Measurements from ENCODE around the gene SIT1. TPM values are rescaled to one million over a fixed set of nuclear protein-coding genes. Genes with fewer than 3 reads are reported as not detected.
A peak's percentile ranks its signal among the peaks of the same experiment; 100 is the strongest.

SIT1 gene
- total and polyA plus RNA-seq, 12 donors: 0.19 to 3.6 (median 0.31) TPM; not detected in 5

DNA sequence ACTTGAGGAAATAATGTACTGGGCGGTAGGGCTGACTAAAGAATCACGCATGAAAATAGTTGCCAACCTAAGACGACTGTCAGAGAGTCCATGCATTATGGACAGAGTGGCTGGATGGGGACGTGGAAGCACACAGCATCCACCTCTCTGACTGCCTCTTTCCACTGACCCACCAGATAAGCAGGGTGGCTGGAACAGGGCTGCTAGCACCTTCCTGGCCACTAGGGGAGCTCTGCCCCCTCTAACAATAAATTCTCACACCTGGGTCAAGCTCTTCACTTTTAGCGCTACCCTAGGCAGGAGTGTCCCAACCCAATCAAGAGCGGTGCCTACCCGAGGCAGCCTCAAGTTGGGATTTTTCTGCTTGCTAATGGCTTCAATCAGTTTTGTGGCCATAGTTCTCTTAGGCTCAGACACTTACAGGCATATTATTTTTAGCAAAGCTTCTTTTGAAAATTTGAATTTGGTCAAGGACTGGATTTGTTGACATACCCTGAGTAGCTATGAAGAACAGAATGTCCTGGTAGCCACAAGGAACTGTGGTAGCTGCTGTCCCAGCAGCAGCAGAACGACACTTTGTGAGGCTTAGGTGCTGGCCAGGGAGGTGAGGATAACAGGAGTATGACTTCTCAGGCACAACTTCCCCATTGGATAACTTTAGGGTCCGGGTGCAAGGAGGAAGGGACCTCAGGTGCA lies 45.9 kb upstream of the SIT1 start:
- peak overlapping the region in 2 of 10 donors; percentile 0 to 4 for H3K27ac ChIP-seq
- DNase-seq: peak; percentile 46 to 47
- ATAC-seq: peak; percentile 56 to 76 (median 69)
- no peaks in the 10 kb centered on the region for H3K27me3 ChIP-seq
- H3K36me3 ChIP-seq: peaks cover 0 to 65% (median 43%) of the 10 kb centered on the region in 9 donors
- H3K4me3 ChIP-seq: no peak overlapping the region
- TF ChIP-seq, protein P1, sequence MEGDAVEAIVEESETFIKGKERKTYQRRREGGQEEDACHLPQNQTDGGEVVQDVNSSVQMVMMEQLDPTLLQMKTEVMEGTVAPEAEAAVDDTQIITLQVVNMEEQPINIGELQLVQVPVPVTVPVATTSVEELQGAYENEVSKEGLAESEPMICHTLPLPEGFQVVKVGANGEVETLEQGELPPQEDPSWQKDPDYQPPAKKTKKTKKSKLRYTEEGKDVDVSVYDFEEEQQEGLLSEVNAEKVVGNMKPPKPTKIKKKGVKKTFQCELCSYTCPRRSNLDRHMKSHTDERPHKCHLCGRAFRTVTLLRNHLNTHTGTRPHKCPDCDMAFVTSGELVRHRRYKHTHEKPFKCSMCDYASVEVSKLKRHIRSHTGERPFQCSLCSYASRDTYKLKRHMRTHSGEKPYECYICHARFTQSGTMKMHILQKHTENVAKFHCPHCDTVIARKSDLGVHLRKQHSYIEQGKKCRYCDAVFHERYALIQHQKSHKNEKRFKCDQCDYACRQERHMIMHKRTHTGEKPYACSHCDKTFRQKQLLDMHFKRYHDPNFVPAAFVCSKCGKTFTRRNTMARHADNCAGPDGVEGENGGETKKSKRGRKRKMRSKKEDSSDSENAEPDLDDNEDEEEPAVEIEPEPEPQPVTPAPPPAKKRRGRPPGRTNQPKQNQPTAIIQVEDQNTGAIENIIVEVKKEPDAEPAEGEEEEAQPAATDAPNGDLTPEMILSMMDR (IDR thresholded peaks at IDR 0.05): peak; percentile 70 to 94 (median 91)
- WGBS, 2 donors: 39 to 41% methylated on average over 9 of the region's 9 CpGs
- intact Hi-C loops (cut with DNase I): loop anchor here in 4 of 10 donors (2.0 to 5.0 kb wide), 3 partner anchors 34 to 44 kb away; partner anchors contain the start of gene SIT1 (in 1 of the 4)
- H3K9me3 ChIP-seq: no peaks in the 10 kb centered on the region
- peaks cover 0 to 16% (median 6%) of the 10 kb centered on the region in 9 donors for H3K4me1 ChIP-seq

DNA sequence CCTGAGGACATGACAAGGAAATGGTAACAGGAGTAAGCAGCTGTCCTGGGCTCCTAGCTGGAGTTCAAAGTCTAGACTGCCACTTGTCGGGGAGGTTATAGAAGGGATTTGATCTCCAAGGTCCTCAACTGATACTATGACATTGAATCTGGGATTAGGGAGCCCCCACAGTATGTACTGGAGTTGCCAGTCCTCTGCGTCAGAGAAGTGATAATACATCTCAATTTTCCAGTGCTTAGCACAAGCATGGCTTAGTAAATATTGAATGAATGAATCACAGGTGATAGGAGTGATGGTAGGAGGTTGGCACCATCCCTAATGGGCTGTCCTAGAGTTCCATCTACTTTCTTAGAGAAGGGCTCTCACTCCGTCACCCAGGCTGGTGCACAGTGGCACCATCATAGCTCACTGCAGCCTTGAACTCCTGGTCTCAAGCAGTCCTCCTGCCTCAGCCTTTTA lies 45.2 kb upstream of the SIT1 start:
- peaks cover 0 to 18% (median 9%) of the 10 kb centered on the region in 9 donors for H3K4me1 ChIP-seq
- intact Hi-C loops (cut with DNase I): loop anchor here in 4 of 10 donors (2.0 to 5.0 kb wide), 3 partner anchors 34 to 44 kb away; partner anchors contain the start of gene SIT1 (in 1 of the 4)
- TF ChIP-seq, protein P1 (IDR thresholded peaks at IDR 0.05): no peak
- no peaks in the 10 kb centered on the region for H3K9me3 ChIP-seq
- 91 to 93% methylated on average over 3 of the region's 3 CpGs for WGBS, 2 donors
- peak overlapping the region in 1 of 10 donors; percentile 15 for H3K27ac ChIP-seq
- DNase-seq: no peak
- H3K4me3 ChIP-seq: no peak overlapping the region
- peaks cover 0 to 58% (median 36%) of the 10 kb centered on the region in 9 donors for H3K36me3 ChIP-seq
- no peaks in the 10 kb centered on the region for H3K27me3 ChIP-seq
- ATAC-seq: no peak

DNA sequence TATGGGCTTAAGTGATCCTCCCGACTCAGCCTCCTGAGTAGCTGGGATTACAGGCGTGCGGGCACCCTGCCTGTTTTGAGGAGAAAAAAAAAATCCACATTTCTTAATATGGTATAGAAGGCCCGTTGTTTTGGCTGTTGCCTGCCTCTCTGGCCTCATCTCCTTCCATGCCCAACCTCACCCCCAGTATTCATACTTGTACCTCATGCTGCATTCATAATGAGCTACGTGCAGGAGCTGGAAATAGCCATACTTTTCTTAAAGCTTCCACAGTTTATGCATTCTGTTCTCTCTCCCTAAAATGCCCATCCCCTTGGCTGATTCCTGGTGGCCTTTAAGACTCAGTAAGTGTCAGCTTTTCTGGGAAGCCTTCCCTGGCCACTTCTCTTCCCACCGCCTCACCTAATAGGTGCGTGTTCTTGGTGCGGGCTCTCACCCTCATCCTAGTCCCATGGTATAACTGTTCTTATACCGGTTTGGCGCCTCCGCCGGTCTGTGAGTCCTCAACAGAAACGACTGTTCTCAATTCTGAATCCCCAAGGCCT lies 41.1 kb upstream of the SIT1 start:
- TF ChIP-seq, protein P1 (IDR thresholded peaks at IDR 0.05): no peak

DNA sequence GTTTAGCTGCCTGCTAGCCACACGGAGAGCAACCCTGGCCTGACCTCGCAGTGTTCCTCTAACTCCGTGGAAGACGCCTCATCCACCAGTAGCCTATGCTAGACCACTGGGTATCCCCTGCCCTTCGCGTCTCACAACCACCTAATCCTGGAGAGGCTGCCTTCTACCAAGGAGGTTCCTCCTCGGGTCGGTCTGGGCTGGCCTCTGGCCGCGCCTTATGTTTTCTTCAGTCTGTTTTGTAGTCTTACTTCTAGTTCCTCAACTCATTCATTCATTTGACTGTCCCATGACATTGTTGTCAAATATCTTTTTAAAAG lies 40.6 kb upstream of the SIT1 start:
- 22 to 40% methylated on average over 9 to 10 of the region's 10 CpGs for WGBS, 2 donors
- peaks cover 0 to 42% (median 38%) of the 10 kb centered on the region in 9 donors for H3K4me1 ChIP-seq
- peak overlapping the region in 9 of 10 donors; percentile 45 to 86 (median 75) for H3K4me3 ChIP-seq
- ATAC-seq: no peak
- peaks cover 0 to 14% (median 0%) of the 10 kb centered on the region in 9 donors for H3K36me3 ChIP-seq
- TF ChIP-seq, protein P1 (IDR thresholded peaks at IDR 0.05): no peak
- peak overlapping the region; percentile 72 to 100 (median 94) for H3K27ac ChIP-seq
- DNase-seq: no peak
- peaks cover 0 to 8% (median 0%) of the 10 kb centered on the region in 7 donors for H3K27me3 ChIP-seq
- intact Hi-C loops (cut with DNase I): loop anchor here in 5 of 10 donors (2.0 to 5.0 kb wide), 3 partner anchors 34 to 42 kb away; partner anchors contain the start of genes CREB3 (in 2 of the 5), TLN1 (in 2 of the 5), CCDC107 (in 1 of the 5) and RMRP (in 1 of the 5)
- H3K9me3 ChIP-seq: no peaks in the 10 kb centered on the region

More for the DNA sequence above, 41.1 kb upstream of the SIT1 start:
- intact Hi-C loops (cut with DNase I): loop anchor here in 5 of 10 donors (2.0 to 5.0 kb wide), 3 partner anchors 35 to 41 kb away; partner anchors contain the start of genes CREB3 (in 2 of the 5), TLN1 (in 2 of the 5), CCDC107 (in 1 of the 5) and RMRP (in 1 of the 5)
- WGBS, 2 donors: 72 to 77% methylated on average over 13 of the region's 13 CpGs
- peak overlapping the region in 9 of 10 donors; percentile 72 to 100 (median 97) for H3K27ac ChIP-seq
- H3K36me3 ChIP-seq: peaks cover 0 to 19% (median 0%) of the 10 kb centered on the region in 9 donors
- H3K4me1 ChIP-seq: peaks cover 0 to 42% (median 33%) of the 10 kb centered on the region in 9 donors
- peak overlapping the region in 3 of 10 donors; percentile 78 to 85 (median 83) for H3K4me3 ChIP-seq
- peaks cover 0 to 8% (median 0%) of the 10 kb centered on the region in 7 donors for H3K27me3 ChIP-seq
- DNase-seq (no peak), ATAC-seq (no peak)
- H3K9me3 ChIP-seq: no peaks in the 10 kb centered on the region
